CD4-positive, alpha-beta T cell (primary cell): ENCODE results near the gene PCDH9. TPM values are rescaled to one million over a fixed set of nuclear protein-coding genes. Genes with fewer than 3 reads are reported as not detected.

Experiments used
- ATAC-seq: fragments of 200-7000 bp; cut with Tn5 transposase; one replicate; pipeline ENCODE4 v1.10.0; 2022; ENCODE audit warnings: mild to moderate bottlenecking; ENCODE audit not compliant: poor library complexity
- CTCF ChIA-PET: fragments of 350-600 bp; sonication (Branson Sonifier 250); formaldehyde crosslinking; loops from one replicate; lab custom pipeline; 2021; ENCODE audit warnings: antibody characterized with exemption, inconsistent platforms; lab: Charles Lee
- POLR2A ChIA-PET: fragments of 350-600 bp; sonication (Branson Sonifier 250); formaldehyde crosslinking; loops from one replicate; lab custom pipeline; 2021; ENCODE audit warnings: antibody characterized with exemption, inconsistent platforms; lab: Charles Lee
- DNase-seq, 14 experiments: peaks; one replicate each; pipeline ENCODE4 v3.0.0-alpha.2; 2013 to 2020; ENCODE audit warnings: mixed read lengths in 2 of 14
- H3K27ac ChIP-seq, 2 donors: one replicate each; pipeline versions ENCODE4 v1.5.1 to v1.7.0; 2013; ENCODE audit warnings: low read length in 2 of 2, low read depth in 1 of 2, mild to moderate bottlenecking in 1 of 2
- H3K27me3 ChIP-seq, 2 experiments: 1 replicate in 1 of 2; 2 replicates in 1 of 2; pipeline versions ENCODE4 v1.6.1 to v1.7.0; 2013; ENCODE audit warnings: low read length in 2 of 2, control low read depth in 1 of 2, mild to moderate bottlenecking in 1 of 2, moderate library complexity in 1 of 2; ENCODE audit not compliant: insufficient read depth in 2 of 2, control insufficient read depth in 1 of 2
- H3K36me3 ChIP-seq: one replicate; pipeline ENCODE4 v1.6.1; 2013; ENCODE audit warnings: low read length, control low read depth; ENCODE audit not compliant: insufficient read depth
- H3K4me1 ChIP-seq: one replicate; pipeline ENCODE4 v1.6.1; 2013; ENCODE audit warnings: low read length, control low read depth; ENCODE audit not compliant: insufficient read depth
- H3K4me3 ChIP-seq: one replicate; pipeline ENCODE4 v1.5.1; 2013; ENCODE audit warnings: mild to moderate bottlenecking, low read length, moderate library complexity
- H3K9me3 ChIP-seq, 2 experiments: 1 replicate in 1 of 2; 2 replicates in 1 of 2; pipeline versions ENCODE4 v1.6.1 to v1.7.0; 2013; ENCODE audit warnings: low read length in 2 of 2, mild to moderate bottlenecking in 2 of 2, control low read depth in 1 of 2, moderate library complexity in 1 of 2; ENCODE audit not compliant: control insufficient read depth in 1 of 2, insufficient read depth in 1 of 2
- H3K27ac Mint-ChIP-seq: one replicate; pipeline ENCODE4 v1.8.0; 2020; ENCODE audit warnings: mixed read lengths
- H3K27me3 Mint-ChIP-seq: one replicate; pipeline ENCODE4 v1.8.0; 2021; ENCODE audit warnings: mixed read lengths
- H3K36me3 Mint-ChIP-seq: one replicate; pipeline ENCODE4 v1.8.0; 2021; ENCODE audit warnings: low read depth, mixed read lengths
- H3K4me1 Mint-ChIP-seq: one replicate; pipeline ENCODE4 v1.8.0; 2021; ENCODE audit warnings: low read depth, mixed read lengths
- H3K4me3 Mint-ChIP-seq: one replicate; pipeline ENCODE4 v1.8.0; 2020; ENCODE audit warnings: mild to moderate bottlenecking, mixed read lengths
- H3K9me3 Mint-ChIP-seq: one replicate; pipeline ENCODE4 v1.8.0; 2020; ENCODE audit warnings: mixed read lengths
- CTCF ChIP-seq: fragments of 200-600 bp; IDR thresholded peaks from one replicate; pipeline ENCODE4 v1.8.0; 2022; ENCODE audit warnings: antibody characterized with exemption, mild to moderate bottlenecking
- intact Hi-C, 2 experiments: fragments of 100-400 bp; cut with DNase I in 1 of 2; cut with micrococcal nuclease in 1 of 2; formaldehyde crosslinking; loops; one replicate each; pipeline versions ENCODE4 v1.15.1 to v1.9.0; 2023 to 2025; cut with DNase I, micrococcal nuclease
- total RNA-seq, 174 experiments: library from RNA in 2 of 174; stranded (reverse) in 2 of 174; gene quantifications; one replicate each; pipeline ENCODE4 v1.2.3 and lab custom pipeline; 2021 to 2026

Gene PCDH9
- total RNA-seq, 2 experiments from 2014 or later: 0.08 to 0.19 TPM

GRCh38 chr13:66357463-66357862 lies 872.7 kb downstream of the PCDH9 start:
- Mint-ChIP-seq H3K9me3 (no peaks in the 10 kb centered on the region), H3K36me3 (no peaks in the 10 kb centered on the region), H3K27me3 (no peaks in the 10 kb centered on the region), H3K27ac (no peak overlapping the region), H3K4me3 (no peak overlapping the region), H3K4me1 (no peaks in the 10 kb centered on the region)
- no peaks in the 10 kb centered on the region for H3K36me3 ChIP-seq
- CTCF ChIA-PET: no interaction called here
- ATAC-seq (no peak), DNase-seq (no peak)
- intact Hi-C loops: no loop called here
- H3K27ac ChIP-seq: no peak overlapping the region
- no peaks in the 10 kb centered on the region for H3K4me1 ChIP-seq
- H3K27me3 ChIP-seq: no peaks in the 10 kb centered on the region
- TF ChIP-seq CTCF: no peak
- no peak overlapping the region for H3K4me3 ChIP-seq
- POLR2A ChIA-PET: no interaction called here
- H3K9me3 ChIP-seq: no peaks in the 10 kb centered on the region

GRCh38 chr13:66354879-66355751 lies 875.0 kb downstream of the PCDH9 start:
- ChIA-PET POLR2A (no interaction called here), CTCF (no interaction called here)
- Mint-ChIP-seq H3K27ac (no peak overlapping the region), H3K9me3 (no peaks in the 10 kb centered on the region), H3K36me3 (no peaks in the 10 kb centered on the region), H3K27me3 (no peaks in the 10 kb centered on the region), H3K4me3 (no peak overlapping the region), H3K4me1 (no peaks in the 10 kb centered on the region)
- Histone ChIP-seq H3K27ac (no peak overlapping the region), H3K4me1 (no peaks in the 10 kb centered on the region), H3K27me3 (no peaks in the 10 kb centered on the region), H3K36me3 (no peaks in the 10 kb centered on the region), H3K4me3 (no peak overlapping the region), H3K9me3 (no peaks in the 10 kb centered on the region)
- no peak for TF ChIP-seq CTCF
- DNase-seq: no peak
- intact Hi-C loops: no loop called here
- no peak for ATAC-seq

GRCh38 chr13:66353664-66354063 lies 876.5 kb downstream of the PCDH9 start:
- H3K27ac ChIP-seq: no peak overlapping the region
- H3K36me3 Mint-ChIP-seq: no peaks in the 10 kb centered on the region
- no peak for TF ChIP-seq CTCF
- intact Hi-C loops: no loop called here
- no peaks in the 10 kb centered on the region for H3K9me3 ChIP-seq
- H3K9me3 Mint-ChIP-seq: no peaks in the 10 kb centered on the region
- ATAC-seq (no peak), DNase-seq (no peak)
- H3K27me3 Mint-ChIP-seq: no peaks in the 10 kb centered on the region
- H3K4me3 Mint-ChIP-seq: no peak overlapping the region
- no peaks in the 10 kb centered on the region for H3K4me1 ChIP-seq
- no peaks in the 10 kb centered on the region for H3K27me3 ChIP-seq
- CTCF ChIA-PET: no interaction called here
- POLR2A ChIA-PET: no interaction called here
- H3K27ac Mint-ChIP-seq: no peak overlapping the region
- H3K4me3 ChIP-seq: no peak overlapping the region
- no peaks in the 10 kb centered on the region for H3K4me1 Mint-ChIP-seq
- no peaks in the 10 kb centered on the region for H3K36me3 ChIP-seq
